Measurements from ENCODE around the gene ATOH7. TPM values are rescaled to one million over a fixed set of nuclear protein-coding genes. Genes with fewer than 3 reads are reported as not detected.

ATOH7 gene
- total RNA-seq, 1 donor from 2014 or later = not detected

DNA sequence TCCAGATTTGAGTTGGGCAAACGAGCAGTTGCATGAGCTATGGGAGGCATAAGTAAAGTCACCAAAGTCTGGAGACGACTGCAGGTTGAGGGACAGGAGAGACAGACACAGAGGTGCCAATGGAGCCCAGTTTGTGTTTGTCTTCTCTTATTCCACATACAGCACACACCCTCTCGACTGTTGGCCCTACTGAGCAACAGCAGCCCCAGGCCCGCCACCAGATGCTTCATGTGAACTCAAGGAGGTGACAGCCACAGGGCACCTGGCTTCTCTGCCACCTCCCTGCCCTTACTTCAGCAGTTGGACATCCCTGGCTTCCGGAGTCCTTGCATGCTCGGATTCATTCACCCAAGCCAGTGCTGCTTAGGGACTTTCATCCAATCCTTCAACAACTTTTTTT is 6.5 kb upstream of the ATOH7 start:
- H3K4me3 ChIP-seq (ENCODE audit: low read length in 3 of 3) = no peak overlapping the region
- no peaks in the 10 kb centered on the region for H3K4me1 ChIP-seq (ENCODE audit: control insufficient read depth in 3 of 3, insufficient read depth in 3 of 3, low read length in 3 of 3)

DNA sequence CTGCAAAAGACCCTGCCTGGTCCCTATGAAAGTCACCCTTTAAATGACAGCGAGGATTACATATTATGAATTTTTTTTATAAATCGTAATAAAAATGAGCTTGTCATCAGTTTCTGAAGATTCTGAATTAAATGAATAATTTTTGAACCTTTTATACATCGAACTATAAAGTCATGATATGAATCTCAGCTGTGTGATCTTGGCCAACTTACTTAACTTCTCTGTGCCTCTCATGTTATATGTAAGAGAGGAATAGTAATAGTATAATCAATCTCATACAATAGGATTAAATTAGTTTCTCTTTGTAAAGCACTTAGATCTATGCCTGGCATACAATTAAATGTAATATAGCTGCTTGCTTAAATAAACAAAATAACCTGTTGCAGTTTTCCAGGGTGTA is 5.3 kb upstream of the ATOH7 start:
- Histone ChIP-seq H3K27ac (ENCODE audit: low read depth, low read length) (no peak overlapping the region), H3K36me3 (ENCODE audit: control insufficient read depth in 3 of 3, insufficient read depth in 3 of 3, low read length in 3 of 3) (no peaks in the 10 kb centered on the region), H3K4me1 (ENCODE audit: control insufficient read depth in 3 of 3, insufficient read depth in 3 of 3, low read length in 3 of 3) (no peaks in the 10 kb centered on the region), H3K4me3 (ENCODE audit: low read length in 3 of 3) (no peak overlapping the region), H3K27me3 (ENCODE audit: control insufficient read depth in 3 of 3, insufficient read depth in 3 of 3, low read length in 3 of 3) (no peaks in the 10 kb centered on the region), H3K9me3 (ENCODE audit: control insufficient read depth in 3 of 3, low read length in 3 of 3) (no peaks in the 10 kb centered on the region), H3K9ac (ENCODE audit: low read depth in 1 of 3, low read length in 3 of 3) (no peak overlapping the region)

More for the DNA sequence above, 6.5 kb upstream of the ATOH7 start:
- no peaks in the 10 kb centered on the region for H3K9me3 ChIP-seq (ENCODE audit: control insufficient read depth in 3 of 3, low read length in 3 of 3)
- H3K36me3 ChIP-seq (ENCODE audit: control insufficient read depth in 3 of 3, insufficient read depth in 3 of 3, low read length in 3 of 3) = no peaks in the 10 kb centered on the region
- no peaks in the 10 kb centered on the region for H3K27me3 ChIP-seq (ENCODE audit: control insufficient read depth in 3 of 3, insufficient read depth in 3 of 3, low read length in 3 of 3)
- H3K9ac ChIP-seq (ENCODE audit: low read depth in 1 of 3, low read length in 3 of 3) = no peak overlapping the region
- H3K27ac ChIP-seq (ENCODE audit: low read depth, low read length) = no peak overlapping the region

GRCh38 chr10:68235581-68235980 is 3.7 kb upstream of the ATOH7 start:
- no peak overlapping the region for H3K4me3 ChIP-seq (ENCODE audit: low read length in 3 of 3)
- peaks cover 0 to 8% (median 4%) of the 10 kb centered on the region in 3 donors for H3K4me1 ChIP-seq (ENCODE audit: control insufficient read depth in 3 of 3, insufficient read depth in 3 of 3, low read length in 3 of 3)
- H3K27me3 ChIP-seq (ENCODE audit: control insufficient read depth in 3 of 3, insufficient read depth in 3 of 3, low read length in 3 of 3) = no peaks in the 10 kb centered on the region
- H3K36me3 ChIP-seq (ENCODE audit: control insufficient read depth in 3 of 3, insufficient read depth in 3 of 3, low read length in 3 of 3) = no peaks in the 10 kb centered on the region
- H3K9ac ChIP-seq (ENCODE audit: low read depth in 1 of 3, low read length in 3 of 3) = no peak overlapping the region
- H3K27ac ChIP-seq (ENCODE audit: low read depth, low read length) = no peak overlapping the region
- no peaks in the 10 kb centered on the region for H3K9me3 ChIP-seq (ENCODE audit: control insufficient read depth in 3 of 3, low read length in 3 of 3)

- Histone ChIP-seq H3K4me3 (ENCODE audit: low read length in 3 of 3) (no peak overlapping the region), H3K27me3 (ENCODE audit: control insufficient read depth in 3 of 3, insufficient read depth in 3 of 3, low read length in 3 of 3) (no peaks in the 10 kb centered on the region), H3K4me1 (ENCODE audit: control insufficient read depth in 3 of 3, insufficient read depth in 3 of 3, low read length in 3 of 3) (peaks cover 0 to 8% (median 4%) of the 10 kb centered on the region in 3 donors), H3K36me3 (ENCODE audit: control insufficient read depth in 3 of 3, insufficient read depth in 3 of 3, low read length in 3 of 3) (no peaks in the 10 kb centered on the region), H3K9me3 (ENCODE audit: control insufficient read depth in 3 of 3, low read length in 3 of 3) (no peaks in the 10 kb centered on the region), H3K27ac (ENCODE audit: low read depth, low read length) (no peak overlapping the region), H3K9ac (ENCODE audit: low read depth in 1 of 3, low read length in 3 of 3) (no peak overlapping the region)
These were observed 3.2 kb upstream of the ATOH7 start for GRCh38 chr10:68235111-68235510.

GRCh38 chr10:68233046-68233445 is 1.1 kb upstream of the ATOH7 start:
- H3K27ac ChIP-seq (ENCODE audit: low read depth, low read length) = no peak overlapping the region
- H3K27me3 ChIP-seq (ENCODE audit: control insufficient read depth in 3 of 3, insufficient read depth in 3 of 3, low read length in 3 of 3) = no peaks in the 10 kb centered on the region
- H3K4me1 ChIP-seq (ENCODE audit: control insufficient read depth in 3 of 3, insufficient read depth in 3 of 3, low read length in 3 of 3) = peaks cover 0 to 8% (median 4%) of the 10 kb centered on the region in 3 donors
- no peaks in the 10 kb centered on the region for H3K36me3 ChIP-seq (ENCODE audit: control insufficient read depth in 3 of 3, insufficient read depth in 3 of 3, low read length in 3 of 3)
- H3K9ac ChIP-seq (ENCODE audit: low read depth in 1 of 3, low read length in 3 of 3) = no peak overlapping the region
- H3K9me3 ChIP-seq (ENCODE audit: control insufficient read depth in 3 of 3, low read length in 3 of 3) = no peaks in the 10 kb centered on the region
- H3K4me3 ChIP-seq (ENCODE audit: low read length in 3 of 3) = no peak overlapping the region

DNA sequence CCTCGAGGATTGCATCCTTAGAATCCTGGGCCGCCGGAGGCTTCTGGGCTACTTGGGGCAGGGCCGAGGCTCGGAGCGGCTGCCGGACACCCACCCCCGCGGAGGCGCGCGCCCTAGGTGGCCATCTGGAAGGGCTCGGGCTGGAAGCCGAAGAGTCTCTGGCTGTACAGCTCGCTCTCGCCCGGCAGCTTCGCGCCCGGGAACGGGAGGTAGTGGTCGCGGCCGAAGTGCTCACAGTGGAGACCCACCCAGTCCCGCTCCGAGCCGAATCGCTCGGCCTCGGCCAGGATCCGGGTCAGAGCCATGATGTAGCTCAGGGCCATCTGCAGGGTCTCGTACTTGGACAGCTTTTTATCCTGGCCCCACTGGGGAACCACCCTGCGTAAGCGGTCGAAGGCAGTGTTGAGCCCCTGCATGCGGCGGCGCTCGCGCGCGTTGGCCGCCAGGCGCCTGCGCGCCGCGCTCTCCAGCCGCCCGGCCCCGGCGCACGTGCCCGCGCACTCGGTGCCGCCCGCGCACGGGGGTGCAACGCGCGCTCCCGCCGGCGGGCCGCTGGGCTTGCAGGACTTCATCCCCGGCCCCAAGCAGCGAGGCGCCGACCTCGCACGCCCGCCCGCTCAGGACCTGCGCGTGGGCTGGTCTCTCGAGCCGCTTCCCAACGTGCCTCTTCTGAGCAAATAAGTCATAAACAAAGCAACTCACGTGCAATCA is 652 bp downstream of the ATOH7 start:
- peak overlapping the region; percentile 74 to 85 (median 85) for H3K9ac ChIP-seq (ENCODE audit: low read depth in 1 of 3, low read length in 3 of 3)
- no peaks in the 10 kb centered on the region for H3K27me3 ChIP-seq (ENCODE audit: control insufficient read depth in 3 of 3, insufficient read depth in 3 of 3, low read length in 3 of 3)
- H3K27ac ChIP-seq (ENCODE audit: low read depth, low read length) = no peak overlapping the region
- no peaks in the 10 kb centered on the region for H3K9me3 ChIP-seq (ENCODE audit: control insufficient read depth in 3 of 3, low read length in 3 of 3)
- H3K4me1 ChIP-seq (ENCODE audit: control insufficient read depth in 3 of 3, insufficient read depth in 3 of 3, low read length in 3 of 3) = peaks cover 0 to 8% (median 4%) of the 10 kb centered on the region in 3 donors
- peak overlapping the region; percentile 76 to 83 (median 77) for H3K4me3 ChIP-seq (ENCODE audit: low read length in 3 of 3)
- no peaks in the 10 kb centered on the region for H3K36me3 ChIP-seq (ENCODE audit: control insufficient read depth in 3 of 3, insufficient read depth in 3 of 3, low read length in 3 of 3)

- Histone ChIP-seq H3K4me3 (ENCODE audit: low read length in 3 of 3) (no peak overlapping the region), H3K36me3 (ENCODE audit: control insufficient read depth in 3 of 3, insufficient read depth in 3 of 3, low read length in 3 of 3) (no peaks in the 10 kb centered on the region), H3K27ac (ENCODE audit: low read depth, low read length) (no peak overlapping the region), H3K4me1 (ENCODE audit: control insufficient read depth in 3 of 3, insufficient read depth in 3 of 3, low read length in 3 of 3) (peaks cover 0 to 8% (median 4%) of the 10 kb centered on the region in 3 donors), H3K9me3 (ENCODE audit: control insufficient read depth in 3 of 3, low read length in 3 of 3) (no peaks in the 10 kb centered on the region), H3K9ac (ENCODE audit: low read depth in 1 of 3, low read length in 3 of 3) (no peak overlapping the region), H3K27me3 (ENCODE audit: control insufficient read depth in 3 of 3, insufficient read depth in 3 of 3, low read length in 3 of 3) (no peaks in the 10 kb centered on the region)
These were observed 1.6 kb downstream of the ATOH7 start for GRCh38 chr10:68230268-68230667.

DNA sequence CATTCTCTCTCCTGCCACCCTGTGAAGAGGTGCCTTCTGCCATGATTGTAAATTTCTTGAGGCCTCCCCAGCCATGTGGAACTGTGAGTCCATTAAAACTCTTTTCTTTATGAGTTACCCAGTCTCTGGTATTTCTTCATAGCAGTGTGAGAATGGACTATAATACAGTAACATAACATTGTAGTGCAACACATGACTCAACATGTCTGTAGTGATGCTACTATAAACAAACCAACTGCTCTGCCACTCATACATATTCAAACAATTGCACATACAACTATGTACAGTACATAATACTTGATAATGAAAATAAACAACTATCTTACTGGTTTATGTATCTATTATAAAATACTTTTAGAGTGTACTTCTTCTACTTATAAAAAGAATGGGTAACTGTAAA is 7.1 kb downstream of the ATOH7 start:
- H3K36me3 ChIP-seq (ENCODE audit: control insufficient read depth in 3 of 3, insufficient read depth in 3 of 3, low read length in 3 of 3) = peaks cover 0 to 7% (median 3%) of the 10 kb centered on the region in 3 donors
- no peaks in the 10 kb centered on the region for H3K27me3 ChIP-seq (ENCODE audit: control insufficient read depth in 3 of 3, insufficient read depth in 3 of 3, low read length in 3 of 3)
- no peak overlapping the region for H3K9ac ChIP-seq (ENCODE audit: low read depth in 1 of 3, low read length in 3 of 3)
- no peak overlapping the region for H3K27ac ChIP-seq (ENCODE audit: low read depth, low read length)
- no peak overlapping the region for H3K4me3 ChIP-seq (ENCODE audit: low read length in 3 of 3)
- no peaks in the 10 kb centered on the region for H3K9me3 ChIP-seq (ENCODE audit: control insufficient read depth in 3 of 3, low read length in 3 of 3)
- no peaks in the 10 kb centered on the region for H3K4me1 ChIP-seq (ENCODE audit: control insufficient read depth in 3 of 3, insufficient read depth in 3 of 3, low read length in 3 of 3)

GRCh38 chr10:68223535-68224165 is 8.3 kb downstream of the ATOH7 start:
- Histone ChIP-seq H3K4me3 (ENCODE audit: low read length in 3 of 3) (no peak overlapping the region), H3K36me3 (ENCODE audit: control insufficient read depth in 3 of 3, insufficient read depth in 3 of 3, low read length in 3 of 3) (peaks cover 0 to 15% (median 7%) of the 10 kb centered on the region in 3 donors), H3K9ac (ENCODE audit: low read depth in 1 of 3, low read length in 3 of 3) (no peak overlapping the region), H3K27ac (ENCODE audit: low read depth, low read length) (no peak overlapping the region), H3K9me3 (ENCODE audit: control insufficient read depth in 3 of 3, low read length in 3 of 3) (no peaks in the 10 kb centered on the region), H3K4me1 (ENCODE audit: control insufficient read depth in 3 of 3, insufficient read depth in 3 of 3, low read length in 3 of 3) (no peaks in the 10 kb centered on the region), H3K27me3 (ENCODE audit: control insufficient read depth in 3 of 3, insufficient read depth in 3 of 3, low read length in 3 of 3) (no peaks in the 10 kb centered on the region)

DNA sequence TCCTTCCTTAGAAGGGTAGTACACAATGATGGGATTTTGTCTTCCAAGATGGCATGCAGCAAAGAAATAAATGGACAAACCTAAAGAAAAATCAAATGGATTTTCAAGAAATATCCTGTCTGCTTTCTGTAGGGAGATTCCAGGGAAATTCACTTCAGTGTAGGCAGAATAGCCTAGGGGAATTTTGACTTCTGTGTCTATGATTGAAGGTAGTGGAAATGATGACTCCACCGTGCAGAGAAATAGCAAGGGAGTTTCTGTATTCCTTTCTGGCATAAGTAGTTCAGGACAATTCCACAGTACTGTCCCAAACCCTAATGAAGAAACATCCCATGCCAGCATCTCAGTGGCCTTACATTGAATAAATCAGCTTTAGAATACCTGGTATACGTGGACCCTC is 9.5 kb downstream of the ATOH7 start:
- H3K9ac ChIP-seq (ENCODE audit: low read depth in 1 of 3, low read length in 3 of 3) = no peak overlapping the region
- peaks cover 0 to 19% (median 7%) of the 10 kb centered on the region in 3 donors for H3K36me3 ChIP-seq (ENCODE audit: control insufficient read depth in 3 of 3, insufficient read depth in 3 of 3, low read length in 3 of 3)
- no peak overlapping the region for H3K4me3 ChIP-seq (ENCODE audit: low read length in 3 of 3)
- H3K9me3 ChIP-seq (ENCODE audit: control insufficient read depth in 3 of 3, low read length in 3 of 3) = no peaks in the 10 kb centered on the region
- H3K4me1 ChIP-seq (ENCODE audit: control insufficient read depth in 3 of 3, insufficient read depth in 3 of 3, low read length in 3 of 3) = no peaks in the 10 kb centered on the region
- H3K27me3 ChIP-seq (ENCODE audit: control insufficient read depth in 3 of 3, insufficient read depth in 3 of 3, low read length in 3 of 3) = no peaks in the 10 kb centered on the region
- no peak overlapping the region for H3K27ac ChIP-seq (ENCODE audit: low read depth, low read length)

Data from skeletal muscle tissue (tissue), 4 donors.